AG09309 (cell line): Measurements from ENCODE around the gene CCDC57.
"Not testable (repeated sequence)": the region's sequence is repeated elsewhere in the genome, so short reads cannot be mapped to it uniquely, and the experiment has no call there.

Experiments
- DNase-seq: peaks from one replicate; pipeline ENCODE4 v3.0.0-alpha.2; 2010; ENCODE audit warnings: low read depth
- H3K4me3 ChIP-seq: 2 replicates; pipeline ENCODE4 v1.5.1; 2011; ENCODE audit warnings: mild to moderate bottlenecking, low read depth, low read length, moderate library complexity; ENCODE audit not compliant: control insufficient read depth
- CTCF ChIP-seq: IDR thresholded peaks from 2 replicates; pipeline ENCODE4 v1.5.1; 2011; ENCODE audit warnings: mild to moderate bottlenecking, low read depth, low read length, inconsistent platforms; ENCODE audit not compliant: insufficient read depth, control insufficient read depth; ENCODE audit errors: missing control alignments

Gene CCDC57

GRCh38 chr17:82216301-82217119 lies 3.9 kb upstream of the CCDC57 start:
- H3K4me3 ChIP-seq, result no peak overlapping the region
- TF ChIP-seq CTCF, result no peak
- peak; percentile 84 for DNase-seq

GRCh38 chr17:82215972-82216300 lies 3.3 kb upstream of the CCDC57 start:
- no peak overlapping the region for H3K4me3 ChIP-seq
- no peak for DNase-seq
- no peak for TF ChIP-seq CTCF

- DNase-seq, result no peak
- no peak overlapping the region for H3K4me3 ChIP-seq
- TF ChIP-seq CTCF, result no peak
These were observed 2.7 kb upstream of the CCDC57 start for GRCh38 chr17:82215095-82215971.

- no peak overlapping the region for H3K4me3 ChIP-seq
- DNase-seq, result no peak
- TF ChIP-seq CTCF, result no peak
These were observed 1.5 kb upstream of the CCDC57 start for GRCh38 chr17:82214012-82214628.

GRCh38 chr17:82213251-82214011 lies 789 bp upstream of the CCDC57 start:
- TF ChIP-seq CTCF, result no peak
- peak overlapping the region; percentile 60 for H3K4me3 ChIP-seq
- DNase-seq, result no peak

- DNase-seq, H3K4me3 ChIP-seq: not testable (repeated sequence)
These were observed 2.0 kb downstream of the CCDC57 start for GRCh38 chr17:82210655-82211054.
